K562 (cell line): ENCODE results near the gene NR0B2. TPM values are rescaled to one million over a fixed set of nuclear protein-coding genes. Genes with fewer than 3 reads are reported as not detected.

ENCODE experiments used
- BCLAF1 ChIP-seq, 2 experiments: fragments of 450-650 bp in 1 of 2; IDR thresholded peaks; 2 replicates each; pipeline ENCODE4 v1.6.1; 2011 to 2017; ENCODE audit warnings: low read depth in 2 of 2, antibody characterized with exemption in 1 of 2, borderline replicate concordance in 1 of 2, low read length in 1 of 2, mild to moderate bottlenecking in 1 of 2, mixed read lengths in 1 of 2; ENCODE audit not compliant: control insufficient read depth in 1 of 2
- C11orf30 ChIP-seq: fragments of 450-650 bp; IDR thresholded peaks from 2 replicates; pipeline ENCODE4 v1.6.1; 2016; ENCODE audit warnings: low read depth, mild to moderate bottlenecking
- CCAR2 ChIP-seq: fragments of 200-400 bp; formaldehyde crosslinking; IDR thresholded peaks from 2 replicates; pipeline ENCODE4 v1.6.1; 2017; ENCODE audit warnings: mild to moderate bottlenecking, low read depth, low read length
- CREB5 ChIP-seq: fragments of 250-450 bp; sonication (Bioruptor Pico); IDR thresholded peaks from 2 replicates; pipeline ENCODE4 v1.5.0; 2020; ENCODE audit warnings: mild to moderate bottlenecking
- ELF1 ChIP-seq: fragments of 200-800 bp; sonication (Bioruptor generic); IDR thresholded peaks from 2 replicates; pipeline ENCODE4 v1.6.1; 2016; ENCODE audit warnings: missing genetic modification characterization, missing compliant biosample characterization
- ETV6 ChIP-seq, 3 experiments: fragments of 150-350 bp in 1 of 3; sonication (generic) in 1 of 3; formaldehyde crosslinking in 1 of 3; IDR thresholded peaks; 2 replicates each; pipeline versions ENCODE4 v1.6.1 to v1.8.0; 2014 to 2022; ENCODE audit warnings: borderline replicate concordance in 2 of 3, low read depth in 2 of 3, antibody characterized with exemption in 1 of 3, low read length in 1 of 3, mild to moderate bottlenecking in 1 of 3, missing genetic modification reagents in 1 of 3
- MCM2 ChIP-seq: fragments of 450-650 bp; IDR thresholded peaks from 2 replicates; pipeline ENCODE4 v1.6.1; 2017; ENCODE audit warnings: low read depth, mild to moderate bottlenecking
- NCOR1 ChIP-seq: fragments of 450-650 bp; IDR thresholded peaks from 2 replicates; pipeline ENCODE4 v1.6.1; 2016; ENCODE audit warnings: mild to moderate bottlenecking, moderate library complexity
- PBX2 ChIP-seq, 2 experiments: IDR thresholded peaks in 1 of 2; conservative IDR thresholded peaks in 1 of 2; 2 replicates each; pipeline ENCODE4 v1.6.1; 2016; ENCODE audit warnings: low read depth in 2 of 2, mild to moderate bottlenecking in 1 of 2, missing compliant biosample characterization in 1 of 2, missing genetic modification characterization in 1 of 2, moderate library complexity in 1 of 2
- TCF7 ChIP-seq: sonication (generic); IDR thresholded peaks from 2 replicates; pipeline ENCODE4 v1.6.1; 2016; ENCODE audit warnings: antibody characterized with exemption, borderline replicate concordance
- ZNF324 ChIP-seq: fragments of 250-450 bp; sonication (Bioruptor Pico); IDR thresholded peaks from 2 replicates; pipeline ENCODE4 v1.4.0; 2020; ENCODE audit warnings: mild to moderate bottlenecking
- ZNF561 ChIP-seq: fragments of 450-650 bp; formaldehyde crosslinking; conservative IDR thresholded peaks from 2 replicates; pipeline ENCODE4 v1.4.0; 2020; ENCODE audit warnings: mild to moderate bottlenecking, moderate library complexity
- ZNF583 ChIP-seq: fragments of 250-450 bp; sonication (Bioruptor Pico); IDR thresholded peaks from 2 replicates; pipeline ENCODE4 v1.4.0; 2020
- ZNF695 ChIP-seq: fragments of 450-650 bp; formaldehyde crosslinking; IDR thresholded peaks from 2 replicates; pipeline ENCODE4 v1.4.0; 2020; ENCODE audit warnings: mild to moderate bottlenecking, moderate library complexity
- polyA plus RNA-seq, 8 experiments: library from polyadenylated mRNA; depleted of rRNA in 4 of 8; stranded (reverse) in 5 of 8; unstranded in 3 of 8; fragments of >200 nt; fragmentation: Nextera tagmentation in 2 of 8; fragmentation: Illumina TruSeq in 1 of 8; extraction: Ambion mirVana in 2 of 8; extraction: Trizol in 1 of 8; gene quantifications; 2 replicates each; pipeline versions ENCODE4 v1.2.1 to v1.2.3, GENCODE V29; 2011 to 2014; ENCODE audit warnings: inconsistent platforms in 1 of 8, missing spikeins in 1 of 8
- total RNA-seq, 7 experiments: library from RNA; depleted of rRNA in 6 of 7; stranded (reverse); fragments of >200 nt in 6 of 7; fragmentation: Illumina TruSeq in 2 of 7; extraction: Trizol in 2 of 7; gene quantifications; 2 replicates each; pipeline versions ENCODE4 v1.2.1 to v1.2.3, GENCODE V29; 2011 to 2021; ENCODE audit warnings: low replicate concordance in 1 of 7
- TF ChIP-seq, protein P1 (sequence below): fragments of 250-450 bp; sonication (Bioruptor Pico); IDR thresholded peaks from 2 replicates; pipeline ENCODE4 v1.5.0; 2022; ENCODE audit warnings: mild to moderate bottlenecking

The NR0B2 gene
- total and polyA plus RNA-seq, 9 of the 15 experiments (the other 6 are each of a cell fraction or from before 2014, with no cell fraction given) = not detected

GRCh38 chr1:26959722-26960624 is 46.2 kb upstream of the NR0B2 start, which contains the start of gene KDF1 (continued):
- TF ChIP-seq ZNF561 (CRISPR knock-in tag) (no peak), ETV6 (IDR thresholded peaks at IDR 0.05; ENCODE audit: borderline replicate concordance in 1 of 2, low read depth in 2 of 2, low read length in 1 of 2) (no peak), ETV6 (CRISPR knock-in tag; IDR thresholded peaks at IDR 0.05; ENCODE audit: borderline replicate concordance) (no peak), ZNF695 (CRISPR knock-in tag) (no peak), NCOR1 (no peak), BCLAF1 (IDR thresholded peaks at IDR 0.05; ENCODE audit: borderline replicate concordance in 1 of 2, control insufficient read depth in 1 of 2, low read depth in 2 of 2, low read length in 1 of 2) (no peak), TCF7 (no peak), MCM2 (no peak), CREB5 (CRISPR knock-in tag) (no peak), PBX2 (CRISPR knock-in tag; IDR thresholded peaks at IDR 0.05; ENCODE audit: low read depth) (no peak), PBX2 (tag; conservative IDR thresholded peaks at IDR 0.05; ENCODE audit: low read depth) (no peak), ZNF324 (CRISPR knock-in tag) (no peak), ZNF583 (CRISPR knock-in tag) (no peak), ELF1 (tag) (peak; percentile 75), C11orf30 (no peak), CCAR2 (no peak)
- TF ChIP-seq, protein P1, sequence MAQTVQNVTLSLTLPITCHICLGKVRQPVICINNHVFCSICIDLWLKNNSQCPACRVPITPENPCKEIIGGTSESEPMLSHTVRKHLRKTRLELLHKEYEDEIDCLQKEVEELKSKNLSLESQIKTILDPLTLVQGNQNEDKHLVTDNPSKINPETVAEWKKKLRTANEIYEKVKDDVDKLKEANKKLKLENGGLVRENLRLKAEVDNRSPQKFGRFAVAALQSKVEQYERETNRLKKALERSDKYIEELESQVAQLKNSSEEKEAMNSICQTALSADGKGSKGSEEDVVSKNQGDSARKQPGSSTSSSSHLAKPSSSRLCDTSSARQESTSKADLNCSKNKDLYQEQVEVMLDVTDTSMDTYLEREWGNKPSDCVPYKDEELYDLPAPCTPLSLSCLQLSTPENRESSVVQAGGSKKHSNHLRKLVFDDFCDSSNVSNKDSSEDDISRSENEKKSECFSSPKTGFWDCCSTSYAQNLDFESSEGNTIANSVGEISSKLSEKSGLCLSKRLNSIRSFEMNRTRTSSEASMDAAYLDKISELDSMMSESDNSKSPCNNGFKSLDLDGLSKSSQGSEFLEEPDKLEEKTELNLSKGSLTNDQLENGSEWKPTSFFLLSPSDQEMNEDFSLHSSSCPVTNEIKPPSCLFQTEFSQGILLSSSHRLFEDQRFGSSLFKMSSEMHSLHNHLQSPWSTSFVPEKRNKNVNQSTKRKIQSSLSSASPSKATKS (CRISPR knock-in tag) = no peak
